CD4-positive, alpha-beta T cell treated with Interferon alpha-2 for 1 hour (primary cell): ENCODE measurements around the gene ABCC6.
A peak's percentile ranks its signal among the peaks of the same experiment; 100 is the strongest.
"Not testable (repeated sequence)": the region's sequence is repeated elsewhere in the genome, so short reads cannot be mapped to it uniquely, and the experiment has no call there.

ENCODE experiments used
- DNase-seq, 2 donors: peaks; one replicate each; pipeline ENCODE4 v3.0.0-alpha.2; 2020 to 2022

ABCC6 gene

DNA sequence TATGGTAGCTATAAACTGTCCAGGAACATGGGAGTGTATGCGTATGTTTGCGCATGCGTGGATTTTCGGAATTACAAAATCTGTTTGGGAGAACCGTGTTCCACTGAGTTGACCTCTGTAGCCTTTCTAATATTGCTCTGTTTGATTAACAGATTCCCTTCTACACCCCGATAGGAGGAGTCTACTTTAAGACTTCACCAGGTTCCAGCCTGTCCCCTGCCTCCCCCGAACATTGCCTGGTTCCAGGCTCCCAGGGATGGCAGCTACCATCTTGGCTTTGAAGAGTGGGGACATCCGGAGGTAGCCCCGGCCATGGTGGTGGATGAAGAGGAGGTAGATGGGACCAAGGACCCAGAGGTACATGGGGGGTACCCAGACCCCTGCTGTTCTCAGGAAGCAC lies 1.9 kb downstream of the ABCC6 start:
- DNase-seq, result not testable (repeated sequence)

DNA sequence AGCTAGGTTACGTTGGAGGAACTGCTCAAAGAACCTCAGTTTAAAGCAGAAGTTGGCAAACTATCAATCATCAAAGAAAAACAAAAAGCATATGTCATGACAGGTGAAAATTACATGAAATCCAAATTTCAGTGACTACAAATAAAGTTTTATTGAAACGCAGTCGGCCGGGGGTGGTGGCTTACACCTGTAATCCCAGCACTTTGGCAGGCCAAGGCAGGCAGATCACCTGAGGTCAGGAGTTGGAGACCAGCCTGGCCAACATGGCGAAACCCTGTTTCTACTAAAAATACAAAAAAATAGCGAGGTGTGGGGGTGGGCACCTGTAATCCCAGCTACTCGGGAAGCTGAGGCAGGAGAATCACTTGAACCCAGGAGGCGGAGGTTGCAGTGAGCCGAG lies 2.8 kb downstream of the ABCC6 start:
- not testable (repeated sequence) for DNase-seq

DNA sequence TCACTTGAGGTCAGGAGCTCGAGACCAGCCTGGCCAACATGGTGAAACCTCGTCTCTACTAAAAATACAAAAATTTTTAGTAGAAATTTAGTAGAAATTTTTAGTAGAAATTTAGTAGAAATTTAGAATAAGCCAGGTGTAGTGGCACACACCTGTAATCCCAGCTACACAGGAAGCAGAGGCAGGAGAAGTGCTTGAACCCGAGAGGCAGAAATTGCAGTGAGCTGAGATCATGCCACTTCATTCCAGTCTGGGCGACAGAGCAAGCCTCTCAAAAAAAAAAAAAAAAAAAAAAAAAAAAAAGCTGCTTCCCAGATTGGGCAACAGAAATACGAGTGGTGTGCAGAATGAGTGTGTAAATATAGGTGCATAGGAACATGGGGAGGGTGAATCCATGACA lies 4.5 kb downstream of the ABCC6 start:
- DNase-seq, result not testable (repeated sequence)

DNA sequence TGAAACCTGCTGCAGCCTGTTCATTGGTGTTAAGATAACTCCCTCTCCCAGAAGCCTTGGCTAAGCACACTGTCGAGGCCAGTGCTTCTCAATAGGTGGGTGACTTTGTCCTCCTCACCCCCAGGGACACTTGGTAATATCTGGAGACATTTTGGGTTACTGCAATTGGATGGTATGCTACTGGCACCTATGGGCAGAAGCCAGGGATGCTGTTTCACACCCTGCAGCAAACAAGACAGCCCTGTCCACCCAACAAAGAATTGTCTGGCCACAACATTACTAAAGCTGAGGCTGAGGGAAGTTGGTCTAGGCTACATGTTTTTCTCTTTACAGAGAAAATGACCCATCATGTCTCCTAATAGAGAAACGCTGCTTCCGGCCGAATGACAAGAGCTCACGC lies 4.9 kb downstream of the ABCC6 start:
- not testable (repeated sequence) for DNase-seq

DNA sequence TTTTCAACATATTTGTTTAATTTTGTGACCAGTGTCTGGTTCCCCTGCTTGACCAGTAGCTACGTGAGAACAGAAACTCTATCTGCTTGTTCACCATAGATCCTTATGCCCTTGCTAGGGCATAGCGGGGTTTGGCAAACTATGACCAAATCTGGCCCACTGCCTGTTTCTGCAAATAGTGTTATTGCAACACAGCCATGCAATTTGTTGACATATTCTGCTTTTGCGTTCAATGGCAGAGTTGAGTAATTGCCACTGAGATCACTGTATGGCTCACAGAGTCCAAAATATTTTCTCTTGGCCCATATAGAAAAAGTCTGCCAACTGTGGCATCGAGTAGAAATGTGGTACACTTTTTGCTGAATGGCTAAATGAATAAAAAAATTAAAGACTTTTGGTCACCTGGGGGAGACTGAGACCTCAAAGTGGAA lies 9.4 kb downstream of the ABCC6 start:
- not testable (repeated sequence) for DNase-seq

DNA sequence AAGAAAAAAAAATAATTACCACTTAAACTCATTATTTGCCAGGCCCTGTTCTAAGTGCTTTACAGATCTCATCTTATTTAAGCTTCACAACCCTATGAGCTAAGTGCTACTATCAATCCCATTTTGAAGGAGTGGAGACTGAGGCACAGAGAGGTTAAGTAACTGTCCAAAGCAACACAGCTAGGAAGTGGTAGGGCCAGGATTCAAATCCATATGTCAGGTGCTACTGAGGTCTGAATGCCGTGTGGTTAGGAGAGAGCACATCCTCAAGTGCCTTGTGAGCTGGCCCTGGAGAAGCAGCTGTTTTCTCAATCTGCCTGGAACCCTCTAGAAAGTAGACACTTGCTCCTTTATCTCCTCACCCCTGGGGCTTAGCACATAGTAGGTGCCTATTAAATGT lies 11.9 kb downstream of the ABCC6 start:
- not testable (repeated sequence) for DNase-seq

DNA sequence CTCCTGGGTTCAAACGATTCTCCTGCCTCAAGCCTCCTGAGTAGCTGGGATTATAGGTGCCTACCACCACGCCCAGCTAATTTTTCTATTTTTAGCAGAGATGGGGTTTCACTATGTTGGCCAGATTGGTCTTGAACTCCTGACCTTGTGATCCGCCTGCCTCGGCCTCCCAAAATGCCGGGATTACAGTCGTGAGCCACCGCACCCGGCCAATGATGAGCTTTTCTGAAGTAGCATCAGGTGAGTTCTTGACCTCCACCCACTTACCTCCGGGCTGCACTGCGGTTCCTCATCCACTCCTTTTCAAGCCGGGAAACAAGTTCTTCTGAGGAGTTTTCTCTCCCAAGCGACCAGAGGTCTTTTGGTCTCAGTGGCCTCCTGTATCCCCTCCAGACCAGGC lies 14.8 kb downstream of the ABCC6 start:
- DNase-seq, result not testable (repeated sequence)

DNA sequence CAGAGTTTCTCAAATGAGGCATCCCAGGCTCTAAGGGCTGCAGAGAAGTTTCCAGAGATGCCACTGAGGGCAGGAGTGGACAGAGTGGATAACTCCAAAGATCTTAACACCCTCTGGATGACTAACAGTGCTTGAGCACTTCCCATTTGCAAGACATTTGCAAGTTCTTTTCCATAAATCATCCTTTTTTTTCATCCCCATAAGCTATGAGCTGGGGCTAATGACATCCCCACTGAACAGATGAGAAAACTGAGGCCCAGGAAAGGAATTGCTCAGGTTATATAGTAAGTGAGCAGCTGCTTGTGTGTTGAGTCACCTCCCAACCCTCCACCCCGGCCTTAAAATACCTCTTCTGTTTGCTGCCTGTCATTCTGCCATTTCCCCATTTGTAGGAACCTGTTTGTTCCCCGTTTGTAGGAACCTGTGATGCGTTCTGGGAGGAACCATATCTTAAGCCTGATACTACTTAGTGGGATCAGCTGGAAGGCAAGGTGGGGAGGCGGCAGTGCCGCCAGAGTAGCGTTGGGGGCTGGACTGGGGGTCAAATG lies 15.4 kb downstream of the ABCC6 start:
- peak in 1 of 2 donors; percentile 27 for DNase-seq

DNA sequence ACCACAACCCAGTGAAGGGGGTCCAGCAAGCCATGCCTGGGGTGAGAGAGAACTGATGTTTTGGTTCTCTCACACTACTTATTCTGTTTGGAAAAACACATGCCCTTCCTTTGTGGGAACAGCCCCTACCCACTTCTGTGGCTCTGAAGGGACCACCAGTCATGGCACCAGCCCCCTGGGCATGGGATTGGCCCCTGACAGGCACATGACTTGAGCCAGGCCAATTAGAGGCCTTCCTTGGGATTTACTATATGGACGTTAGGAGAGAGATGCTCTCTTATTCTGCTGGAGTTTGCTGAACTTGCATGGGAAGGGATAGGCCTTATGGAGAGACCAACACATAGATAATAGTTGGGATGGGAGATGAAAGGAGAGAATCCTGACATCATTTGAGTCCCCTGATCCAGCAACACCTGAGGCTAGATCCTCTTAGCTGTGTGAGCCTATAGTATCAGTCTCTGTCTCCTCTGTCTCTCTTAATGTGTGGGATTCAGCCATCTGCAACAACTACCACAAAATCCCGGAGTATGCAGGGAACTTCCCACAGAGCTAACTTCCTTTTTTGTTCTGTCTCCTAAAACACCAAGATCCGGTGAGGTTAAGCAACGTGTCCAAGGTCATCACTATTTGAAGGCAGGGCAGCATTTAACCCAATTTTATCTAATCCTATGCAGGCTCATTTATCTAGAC lies 16.1 kb downstream of the ABCC6 start:
- not testable (repeated sequence) for DNase-seq

DNA sequence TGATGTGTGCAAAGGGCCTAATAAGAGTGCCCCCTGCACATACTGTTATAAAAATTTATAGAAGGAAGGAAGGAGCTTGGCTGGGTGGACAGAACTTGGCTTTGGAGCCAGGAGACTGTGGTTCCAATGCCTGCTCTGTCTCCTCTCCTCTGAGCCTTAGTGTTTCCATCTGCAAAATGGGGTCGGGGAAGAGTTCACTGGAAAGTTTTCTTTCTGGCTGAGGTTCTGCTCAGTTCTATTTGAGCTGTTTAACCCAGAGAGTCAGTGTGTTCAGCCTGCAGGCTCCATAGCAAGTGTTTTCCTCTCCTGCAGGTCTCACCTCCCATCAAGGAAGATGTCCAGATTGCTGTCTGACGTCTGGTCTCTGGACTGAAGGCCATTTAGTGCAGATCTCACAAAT lies 17.4 kb downstream of the ABCC6 start:
- not testable (repeated sequence) for DNase-seq

DNA sequence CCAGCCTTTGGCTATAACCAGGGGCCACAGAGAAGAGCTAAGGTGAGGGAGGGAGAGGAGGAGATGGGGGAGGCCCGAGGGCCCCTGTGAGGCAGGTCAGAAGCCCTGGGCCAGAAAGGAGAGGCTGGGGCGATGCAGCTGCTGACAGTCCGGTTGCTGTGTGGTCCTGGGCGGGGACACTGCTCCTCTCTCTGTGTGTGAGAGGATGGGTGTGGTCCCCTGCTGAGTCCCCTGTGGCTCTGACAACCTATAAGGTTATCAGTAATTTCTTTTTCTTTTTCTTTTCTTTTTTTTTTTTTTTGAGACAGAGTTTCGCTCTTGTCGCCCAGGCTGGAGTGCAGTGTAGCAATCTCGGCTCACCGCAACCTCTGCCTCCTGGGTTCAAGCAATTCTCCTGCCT lies 18.7 kb downstream of the ABCC6 start:
- peak in 1 of 2 donors; percentile 15 for DNase-seq

DNA sequence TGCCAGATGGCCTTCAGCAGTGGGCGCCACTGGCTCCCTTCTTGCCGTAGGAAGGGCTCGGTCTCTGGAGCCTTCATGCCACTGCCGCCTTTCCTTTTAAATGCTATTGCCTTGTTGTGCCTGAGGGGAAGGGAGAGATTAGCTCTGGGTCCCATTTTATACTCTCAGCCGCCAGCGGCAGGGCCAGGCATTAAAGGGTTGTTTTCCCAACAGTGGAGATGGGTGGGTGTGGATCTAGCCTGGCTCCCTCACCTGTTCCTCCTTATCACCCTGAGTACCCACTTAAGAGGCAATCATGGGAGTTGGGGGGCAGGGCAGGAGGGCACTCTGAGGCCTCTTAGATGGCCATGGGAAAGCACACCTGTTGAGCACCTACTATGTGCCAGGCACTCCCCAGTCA lies 19.8 kb downstream of the ABCC6 start:
- not testable (repeated sequence) for DNase-seq

DNA sequence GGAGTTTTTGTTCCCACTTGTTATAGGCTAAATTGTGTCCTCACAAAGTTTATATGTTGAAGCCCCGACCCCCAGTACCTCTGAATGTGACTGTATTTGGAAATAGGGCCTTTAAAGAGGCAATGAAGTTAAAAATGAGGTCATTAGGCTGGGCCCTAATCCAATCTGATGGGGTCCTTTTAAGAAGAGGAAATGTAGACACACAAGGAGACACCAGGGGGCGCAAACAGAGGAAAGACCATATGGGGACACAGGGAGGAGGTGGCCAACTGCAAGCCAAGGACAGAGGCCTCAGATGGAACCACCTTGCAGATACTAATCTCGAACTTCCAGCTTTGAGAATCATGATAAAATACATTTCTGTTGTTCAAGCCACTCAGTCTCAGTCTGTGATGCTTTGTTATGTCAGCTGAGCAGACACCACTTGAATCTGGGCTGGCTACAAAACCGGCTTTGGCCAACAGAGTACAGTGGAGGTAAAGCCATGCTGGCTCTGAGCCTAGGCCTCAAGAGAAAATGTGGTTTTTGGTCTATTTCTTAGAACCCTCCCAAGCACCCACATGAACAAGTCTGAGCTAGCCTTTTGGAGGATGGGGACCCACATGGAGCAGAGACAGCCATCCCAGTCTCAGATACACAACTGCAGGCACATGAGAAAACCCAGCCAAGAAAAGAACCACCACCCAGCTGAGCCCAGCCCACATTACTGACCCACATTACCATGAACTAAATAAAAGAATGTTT lies 20.7 kb downstream of the ABCC6 start:
- peak; percentile 41 to 48 for DNase-seq

DNA sequence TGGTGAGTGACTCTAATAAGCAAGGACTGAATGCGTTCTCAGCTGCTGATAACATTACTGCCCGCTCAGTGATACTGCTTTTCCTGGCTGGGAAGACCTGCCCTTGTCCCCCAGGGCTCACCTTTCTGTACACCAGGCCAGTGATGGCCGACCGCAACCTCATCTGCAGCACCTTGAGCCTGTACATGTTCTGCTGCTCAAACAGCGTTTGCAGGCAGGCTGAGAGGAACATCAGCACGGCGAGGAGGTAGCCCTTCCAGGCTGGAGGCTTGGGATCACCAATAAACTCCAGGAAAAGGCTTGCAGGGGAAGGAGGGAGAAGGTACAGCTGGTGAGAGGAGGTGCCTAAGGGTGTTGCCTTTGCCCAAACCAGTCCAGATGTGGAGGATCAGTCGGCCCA lies 21.4 kb downstream of the ABCC6 start:
- DNase-seq, result not testable (repeated sequence)

DNA sequence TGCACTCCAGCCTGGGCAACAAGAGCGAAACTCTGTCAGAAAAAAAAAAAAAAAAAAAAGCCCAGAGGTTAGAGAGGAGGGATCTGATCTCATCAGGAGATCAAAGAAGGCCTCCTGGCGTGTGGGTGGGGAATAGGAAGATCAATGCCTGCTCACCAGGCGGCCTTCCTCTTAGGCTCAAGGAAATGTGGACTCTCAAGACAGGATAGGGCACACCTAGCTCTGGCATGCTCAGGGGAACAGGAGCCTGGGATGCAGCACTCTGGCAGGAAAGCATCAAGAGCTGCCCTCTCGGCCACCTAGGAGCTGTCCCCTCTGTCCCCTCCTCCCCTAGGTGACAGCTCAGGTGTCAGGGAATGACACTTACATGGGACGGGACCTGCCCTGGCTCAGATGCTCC lies 22.9 kb downstream of the ABCC6 start:
- DNase-seq, result not testable (repeated sequence)

DNA sequence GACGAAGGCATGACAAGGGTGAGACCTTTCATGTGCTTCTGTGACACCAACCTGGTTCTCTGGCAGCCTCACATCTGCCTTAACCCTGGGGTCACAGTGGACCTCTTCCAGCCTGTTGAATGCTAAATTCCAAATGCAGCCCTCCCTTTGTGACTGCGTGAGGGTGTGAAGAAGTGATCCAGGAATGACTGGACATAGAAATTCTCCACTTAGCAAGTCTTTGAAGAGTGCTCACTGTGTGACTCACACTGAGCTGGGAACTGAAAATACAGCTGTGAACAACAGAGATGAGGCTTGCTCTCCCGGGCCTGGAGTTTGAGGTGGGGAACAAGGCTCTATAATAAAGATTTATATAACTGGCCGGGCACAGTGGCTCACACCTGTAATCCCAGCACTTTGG lies 23.9 kb downstream of the ABCC6 start:
- DNase-seq, result not testable (repeated sequence)

DNA sequence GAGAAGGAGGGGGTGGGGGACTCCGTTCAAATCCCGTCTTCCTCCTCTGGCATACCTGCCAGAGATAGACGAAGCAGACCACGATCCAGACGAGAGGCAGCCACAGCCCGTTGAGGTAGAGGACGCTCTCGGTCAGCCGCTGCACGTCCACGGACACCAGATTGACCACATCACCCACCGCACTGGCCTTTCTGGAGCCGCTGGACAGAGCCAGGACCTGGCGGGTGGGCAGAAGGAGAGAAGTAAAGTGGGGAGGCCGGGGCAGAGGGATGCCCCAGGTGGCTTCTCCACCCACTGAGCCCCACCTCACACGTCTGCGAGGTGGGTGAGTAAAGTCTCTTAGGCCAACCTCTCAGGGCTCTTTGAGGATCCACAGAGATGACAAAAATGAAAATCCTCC lies 25.3 kb downstream of the ABCC6 start:
- DNase-seq, result no peak

DNA sequence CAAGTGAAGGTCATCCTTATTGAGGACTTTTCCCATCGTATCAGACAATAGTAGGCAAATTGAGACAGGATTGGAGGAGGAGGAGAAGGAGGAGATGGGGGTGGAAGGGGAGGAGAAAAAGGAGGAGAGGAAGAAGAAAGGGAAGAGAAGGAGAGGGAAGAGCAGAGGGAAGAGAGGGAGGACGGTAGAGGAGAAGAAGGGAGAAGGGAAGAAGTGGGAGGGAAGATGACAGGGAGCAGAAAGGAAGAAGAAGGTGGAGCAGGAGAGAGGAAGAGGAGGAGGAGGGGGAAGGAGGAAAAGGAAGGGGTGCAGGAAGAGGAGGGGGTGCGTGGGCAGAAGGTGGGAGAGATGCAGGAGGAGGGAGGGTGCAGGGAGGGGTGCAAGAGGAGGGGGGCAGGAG lies 26.0 kb downstream of the ABCC6 start:
- DNase-seq, result no peak

DNA sequence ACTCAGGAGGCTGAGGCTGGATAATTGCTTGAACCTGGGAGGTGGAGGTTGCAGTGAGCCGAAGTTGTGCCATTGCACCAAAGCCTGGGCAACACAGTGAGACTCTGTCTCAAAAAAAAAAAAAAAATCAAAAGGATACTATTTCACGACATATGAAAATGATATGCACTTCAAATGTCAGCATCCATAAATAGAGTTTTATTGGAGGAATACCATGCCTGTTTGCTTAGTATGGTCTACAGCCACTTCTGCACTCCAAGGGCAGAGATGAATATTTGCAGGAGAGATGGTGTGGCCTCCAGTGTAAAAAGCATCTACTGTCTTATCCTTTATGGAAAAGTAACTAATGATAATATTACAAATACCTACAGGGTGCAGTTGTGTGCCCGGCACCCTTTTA lies 27.2 kb downstream of the ABCC6 start:
- DNase-seq, result no peak

DNA sequence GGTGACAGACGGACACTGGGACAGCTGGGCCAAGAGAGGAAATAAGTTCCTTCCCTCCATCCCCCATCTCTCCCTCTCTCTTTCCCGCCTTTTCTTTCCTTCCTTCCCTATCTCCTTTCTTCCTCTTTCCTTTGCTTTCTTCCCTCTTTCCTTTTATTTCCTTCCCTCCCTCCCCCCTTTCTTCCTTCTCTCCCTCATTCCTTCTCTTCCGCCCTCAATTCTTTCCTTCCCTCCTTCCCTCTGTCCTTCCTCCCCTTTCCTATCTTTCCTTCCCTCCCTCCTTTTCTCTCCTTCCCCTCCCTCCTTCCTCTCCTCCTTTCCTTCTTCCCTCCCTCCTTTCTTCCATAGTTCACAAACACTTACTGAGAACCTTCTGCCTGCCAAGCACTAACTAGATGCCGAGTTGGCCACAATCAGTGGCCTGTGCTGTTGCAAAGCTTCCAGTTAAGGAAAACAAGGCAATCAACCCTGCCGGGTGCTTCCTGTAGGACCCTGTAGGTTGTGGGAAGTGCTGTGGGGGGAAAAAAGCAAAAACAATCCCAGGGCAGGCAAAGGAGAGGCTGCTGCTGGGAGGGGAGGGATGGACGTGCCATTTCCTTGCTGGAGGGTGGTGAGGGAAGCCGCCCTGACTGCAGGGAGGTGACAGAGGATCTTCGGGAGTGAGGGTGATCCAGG lies 31.7 kb downstream of the ABCC6 start:
- no peak for DNase-seq

DNA sequence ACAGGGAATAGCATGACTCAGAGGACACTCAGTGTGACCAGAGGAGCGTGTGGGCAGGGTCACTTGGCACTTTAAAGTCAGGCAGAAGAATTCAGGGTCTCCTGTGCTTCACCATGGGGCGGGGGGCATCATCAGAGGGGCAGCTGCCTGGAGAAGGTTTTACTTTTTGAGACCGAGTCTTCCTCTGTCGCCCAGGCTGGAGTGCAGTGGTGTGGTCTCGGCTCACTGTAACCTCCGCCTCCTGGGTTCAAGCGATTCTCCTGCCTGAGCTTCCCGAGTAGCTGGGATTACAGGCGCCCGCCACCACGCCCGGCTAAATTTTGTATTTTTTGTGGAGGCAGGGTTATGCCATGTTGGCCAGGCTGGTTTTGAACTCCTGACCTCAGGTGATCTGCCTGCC lies 32.3 kb downstream of the ABCC6 start:
- not testable (repeated sequence) for DNase-seq

DNA sequence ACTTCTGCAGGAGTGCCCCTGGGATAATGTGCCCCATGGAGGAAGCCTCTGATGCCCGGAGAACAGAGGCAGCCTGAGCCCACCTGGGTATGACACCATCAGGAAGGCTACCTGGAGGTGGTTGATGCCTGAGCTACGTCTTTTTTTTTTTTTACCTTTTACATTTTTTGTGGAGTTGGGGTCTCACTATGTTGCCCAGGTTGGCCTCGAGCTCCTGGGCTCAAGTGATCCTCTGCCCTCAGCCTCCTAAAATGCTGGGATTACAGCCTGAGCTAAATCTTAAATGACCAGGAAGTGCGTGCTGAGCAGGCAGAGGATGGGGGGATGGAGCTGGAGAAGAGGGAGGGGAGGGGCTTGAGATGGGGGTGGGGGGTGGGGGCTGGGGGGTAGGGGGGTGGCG lies 32.7 kb downstream of the ABCC6 start:
- no peak for DNase-seq

DNA sequence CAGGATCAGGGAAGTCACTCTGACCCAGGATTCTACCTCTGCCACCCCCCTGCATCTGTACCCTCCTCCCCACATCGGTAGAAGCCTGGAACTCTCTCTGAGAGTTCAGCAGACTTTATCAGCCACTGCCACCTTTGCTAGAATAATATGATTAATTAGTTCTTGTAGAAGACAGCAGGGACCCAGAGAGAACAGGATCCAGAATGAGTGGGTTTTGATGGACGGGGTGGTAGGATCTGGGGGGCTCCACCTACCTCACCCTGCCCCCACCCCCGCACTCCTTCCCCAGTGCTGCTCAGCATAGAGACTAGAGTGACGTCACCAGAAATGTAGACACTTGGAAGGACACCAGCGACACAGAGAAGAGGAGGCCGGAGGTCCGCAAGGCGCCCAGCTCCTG lies 33.5 kb downstream of the ABCC6 start:
- DNase-seq, result no peak

DNA sequence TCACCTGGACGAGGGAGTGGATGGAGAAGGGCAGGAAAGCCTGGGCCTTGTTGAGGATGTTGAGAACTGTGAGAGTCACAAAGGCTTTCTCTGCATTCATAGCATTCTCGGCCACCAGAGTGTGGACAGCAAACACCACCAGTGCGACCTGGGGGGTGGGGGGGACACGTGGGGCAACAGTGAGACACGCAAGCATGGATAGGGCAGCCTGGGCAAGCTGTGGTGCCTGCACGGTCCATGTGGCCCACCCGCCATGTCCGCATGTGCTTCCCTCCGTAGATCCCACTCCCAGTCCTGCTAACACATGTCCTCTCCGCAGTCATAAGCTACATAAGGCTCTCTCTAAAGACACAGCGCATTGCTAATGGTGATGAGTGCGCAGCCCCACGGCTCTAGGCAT lies 34.5 kb downstream of the ABCC6 start:
- DNase-seq, result no peak
